ENCODE results near the gene MRPS26. TPM values are rescaled to one million over a fixed set of nuclear protein-coding genes. Genes with fewer than 3 reads are reported as not detected.
A peak's percentile ranks its signal among the peaks of the same experiment; 100 is the strongest.
"Not testable (repeated sequence)": the region's sequence is repeated elsewhere in the genome, so short reads cannot be mapped to it uniquely, and the experiment has no call there.

MRPS26 gene
- total RNA-seq, 1 donor from 2014 or later = 80.7 TPM

- H3K4me1 Mint-ChIP-seq = no peaks in the 10 kb centered on the region
- H3K36me3 Mint-ChIP-seq (ENCODE audit: low read depth) = peaks cover 43% of the 10 kb centered on the region
- peak overlapping the region; percentile 71 for H3K27ac Mint-ChIP-seq (ENCODE audit: unreplicated experiment)
- DNase-seq (ENCODE audit: low read depth, low spot score) = no peak
- no peaks in the 10 kb centered on the region for H3K27me3 Mint-ChIP-seq (ENCODE audit: low read depth)
- H3K4me3 Mint-ChIP-seq = no peak overlapping the region
- no peak for TF ChIP-seq CTCF (conservative IDR thresholded peaks at IDR 0.05)
- H3K9me3 Mint-ChIP-seq = peaks cover 4% of the 10 kb centered on the region
Measured at GRCh38 chr20:3021777-3022176, 24.1 kb upstream of the MRPS26 start.

- not testable (repeated sequence) for H3K9me3 Mint-ChIP-seq; H3K4me1 Mint-ChIP-seq; H3K27ac Mint-ChIP-seq (ENCODE audit: unreplicated experiment); H3K4me3 Mint-ChIP-seq; DNase-seq (ENCODE audit: low read depth, low spot score); H3K27me3 Mint-ChIP-seq (ENCODE audit: low read depth)
- H3K36me3 Mint-ChIP-seq (ENCODE audit: low read depth) = peaks cover 40% of the 10 kb centered on the region
Measured at GRCh38 chr20:3022559-3023490, 23.0 kb upstream of the MRPS26 start.

DNA sequence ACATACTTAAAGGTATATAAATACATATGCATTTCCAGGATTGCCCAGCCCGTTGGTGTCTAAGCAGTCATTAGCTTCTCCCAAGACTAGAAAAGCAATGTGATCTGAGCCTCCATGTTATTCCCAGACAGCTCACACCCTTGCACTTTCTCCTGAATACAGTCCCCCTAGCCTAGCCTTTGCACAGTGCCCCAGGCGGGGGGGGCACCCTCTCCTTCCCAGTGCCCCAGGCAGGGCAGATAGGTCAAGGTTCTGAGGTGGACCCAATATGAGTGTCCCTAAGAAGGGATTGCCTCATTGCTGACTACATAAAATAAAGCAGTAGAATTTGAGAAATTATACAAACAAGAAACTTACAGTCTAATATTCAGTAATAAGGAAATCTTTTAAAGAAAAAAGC is 17.9 kb upstream of the MRPS26 start:
- H3K36me3 Mint-ChIP-seq (ENCODE audit: low read depth) = peaks cover 29% of the 10 kb centered on the region
- H3K27me3 Mint-ChIP-seq (ENCODE audit: low read depth) = no peaks in the 10 kb centered on the region
- no peak for TF ChIP-seq CTCF (conservative IDR thresholded peaks at IDR 0.05)
- no peaks in the 10 kb centered on the region for H3K9me3 Mint-ChIP-seq
- no peak overlapping the region for H3K27ac Mint-ChIP-seq (ENCODE audit: unreplicated experiment)
- no peak for DNase-seq (ENCODE audit: low read depth, low spot score)
- H3K4me3 Mint-ChIP-seq = no peak overlapping the region
- H3K4me1 Mint-ChIP-seq = no peaks in the 10 kb centered on the region

- Mint-ChIP-seq H3K27me3 (ENCODE audit: low read depth) (no peaks in the 10 kb centered on the region), H3K4me1 (no peaks in the 10 kb centered on the region), H3K36me3 (ENCODE audit: low read depth) (peaks cover 26% of the 10 kb centered on the region), H3K27ac (ENCODE audit: unreplicated experiment) (no peak overlapping the region), H3K4me3 (no peak overlapping the region), H3K9me3 (no peaks in the 10 kb centered on the region)
- TF ChIP-seq CTCF (conservative IDR thresholded peaks at IDR 0.05) = no peak
- DNase-seq (ENCODE audit: low read depth, low spot score) = no peak
Measured at GRCh38 chr20:3031524-3032147, 14.2 kb upstream of the MRPS26 start.

DNA sequence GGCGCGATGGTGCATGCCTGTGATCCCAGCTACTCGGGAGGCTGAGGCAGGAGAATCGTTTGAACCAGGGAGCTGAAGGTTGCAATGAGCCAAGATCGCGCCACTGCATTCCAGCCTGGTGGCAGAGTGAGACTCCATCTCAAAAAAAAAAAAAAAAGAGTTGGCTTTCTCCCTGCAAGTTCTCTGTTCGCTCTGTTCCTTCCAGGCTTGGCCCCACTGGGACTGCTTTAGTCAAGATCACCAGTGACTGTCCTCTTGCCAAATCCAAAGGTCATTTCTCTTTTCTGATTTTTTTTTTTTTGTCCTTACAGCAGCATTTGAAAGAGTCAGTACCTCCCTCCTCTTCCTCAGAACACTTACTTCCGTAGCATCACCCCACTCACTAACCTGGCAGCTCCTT is 13.2 kb upstream of the MRPS26 start:
- no peak overlapping the region for H3K4me3 Mint-ChIP-seq
- peaks cover 19% of the 10 kb centered on the region for H3K36me3 Mint-ChIP-seq (ENCODE audit: low read depth)
- no peak overlapping the region for H3K27ac Mint-ChIP-seq (ENCODE audit: unreplicated experiment)
- H3K27me3 Mint-ChIP-seq (ENCODE audit: low read depth) = no peaks in the 10 kb centered on the region
- H3K4me1 Mint-ChIP-seq = no peaks in the 10 kb centered on the region
- no peaks in the 10 kb centered on the region for H3K9me3 Mint-ChIP-seq
- TF ChIP-seq CTCF (conservative IDR thresholded peaks at IDR 0.05) = no peak
- DNase-seq (ENCODE audit: low read depth, low spot score) = no peak

- Mint-ChIP-seq H3K4me1 (peaks cover 4% of the 10 kb centered on the region), H3K9me3 (no peaks in the 10 kb centered on the region), H3K27me3 (ENCODE audit: low read depth) (no peaks in the 10 kb centered on the region), H3K4me3 (no peak overlapping the region), H3K36me3 (ENCODE audit: low read depth) (peaks cover 21% of the 10 kb centered on the region), H3K27ac (ENCODE audit: unreplicated experiment) (no peak overlapping the region)
- DNase-seq (ENCODE audit: low read depth, low spot score) = no peak
- no peak for TF ChIP-seq CTCF (conservative IDR thresholded peaks at IDR 0.05)
Measured at GRCh38 chr20:3037654-3038053, 8.2 kb upstream of the MRPS26 start.
